ENCODE measurements around the gene TLX1. TPM values are rescaled to one million over a fixed set of nuclear protein-coding genes. Genes with fewer than 3 reads are reported as not detected.

Gene TLX1
- total and polyA plus RNA-seq, 7 donors = 0.07 TPM; not detected in 6

DNA sequence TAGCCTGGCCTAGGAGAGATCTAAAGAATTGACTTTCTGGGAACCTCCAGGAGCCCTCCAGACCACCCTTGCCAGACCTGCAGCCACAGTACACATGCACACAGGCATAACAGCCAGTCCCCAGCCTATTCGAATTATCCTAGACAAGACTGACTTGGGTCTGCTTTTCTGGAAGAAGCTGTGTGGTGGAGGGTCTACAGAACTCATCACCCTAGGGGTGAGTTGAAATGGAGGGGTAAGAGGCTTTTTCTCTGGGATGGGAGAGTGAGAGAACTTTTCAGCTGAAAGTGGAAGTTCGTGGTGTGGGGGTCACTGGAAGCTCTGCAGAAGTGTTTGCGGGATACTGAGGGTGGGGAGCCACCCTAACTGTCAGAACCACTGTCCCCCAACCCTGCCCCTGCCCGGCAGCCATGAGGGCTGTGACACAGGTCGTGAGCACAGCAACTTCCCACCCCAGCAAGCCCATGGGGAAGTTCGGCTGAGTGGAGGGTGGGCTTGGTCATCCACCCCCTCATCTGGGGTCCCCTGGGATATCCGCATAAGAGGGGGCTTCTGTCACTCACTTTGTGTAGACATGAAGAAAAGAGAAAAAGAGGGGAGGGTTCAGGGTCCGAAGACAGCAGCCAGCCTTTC, 7.8 kb downstream of the TLX1 start:
- intact Hi-C loops (cut with DNase I) = no loop called here
- H3K36me3 ChIP-seq = no peaks in the 10 kb centered on the region
- peaks cover 63 to 100% (median 96%) of the 10 kb centered on the region in 3 donors for H3K27me3 ChIP-seq
- H3K9me3 ChIP-seq = no peaks in the 10 kb centered on the region
- TF ChIP-seq EP300 (IDR thresholded peaks at IDR 0.05) (no peak), POLR2AphosphoS5 (IDR thresholded peaks at IDR 0.05) (no peak), POLR2A (IDR thresholded peaks at IDR 0.05) (no peak), CTCF (IDR thresholded peaks at IDR 0.05) (no peak)
- DNase-seq = no peak
- H3K4me1 ChIP-seq = peaks cover 0 to 38% (median 23%) of the 10 kb centered on the region in 4 donors
- no peak overlapping the region for H3K27ac ChIP-seq
- no peak overlapping the region for H3K4me3 ChIP-seq
- 11 to 18% methylated on average over 8 of the region's 8 CpGs for WGBS, 2 donors

DNA sequence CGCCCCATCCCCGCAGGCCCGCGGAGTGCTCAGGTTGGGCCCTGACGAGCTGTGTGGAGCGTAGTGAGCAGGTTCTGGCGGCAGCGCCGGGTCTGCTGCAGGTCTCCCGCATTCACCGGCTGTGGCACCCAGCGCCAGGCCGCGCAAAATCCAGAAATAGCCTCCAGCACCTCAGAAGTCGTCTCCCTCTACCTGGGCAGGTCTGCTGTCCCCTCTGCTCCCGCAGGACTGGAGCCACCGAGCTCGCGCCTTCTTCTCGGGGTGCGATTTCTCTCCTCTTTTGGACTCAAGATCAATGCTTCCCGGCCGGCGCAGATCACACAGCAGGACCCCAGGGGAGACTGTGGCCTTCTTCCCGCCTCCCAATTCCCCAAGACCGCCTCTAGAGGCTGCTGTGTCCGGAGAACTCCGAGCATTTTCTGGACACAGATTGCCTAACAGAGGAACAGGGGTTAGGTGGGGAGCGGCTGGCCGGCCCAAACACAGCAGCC, 8.4 kb downstream of the TLX1 start:
- Histone ChIP-seq H3K9me3 (no peaks in the 10 kb centered on the region), H3K27ac (no peak overlapping the region)
- TF ChIP-seq CTCF (IDR thresholded peaks at IDR 0.05) (no peak), EP300 (IDR thresholded peaks at IDR 0.05) (no peak), POLR2A (IDR thresholded peaks at IDR 0.05) (no peak), POLR2AphosphoS5 (IDR thresholded peaks at IDR 0.05) (no peak)

GRCh38 chr10:101140084-101140949, 9.2 kb downstream of the TLX1 start:
- DNase-seq = no peak
- WGBS, 2 donors = 6 to 11% methylated on average over 65 of the region's 65 CpGs
- TF ChIP-seq EP300 (IDR thresholded peaks at IDR 0.05) (no peak), POLR2AphosphoS5 (IDR thresholded peaks at IDR 0.05) (peak; percentile 51 to 92 (median 80))
- no peaks in the 10 kb centered on the region for H3K9me3 ChIP-seq
- no peak overlapping the region for H3K4me3 ChIP-seq
- H3K4me1 ChIP-seq = peaks cover 0 to 26% (median 8%) of the 10 kb centered on the region in 4 donors
- intact Hi-C loops (cut with DNase I) = loop anchor here (5.0 kb wide), 1 partner anchor 93 kb away; no protein-coding TSS in a partner anchor
- H3K36me3 ChIP-seq = no peaks in the 10 kb centered on the region
- H3K27ac ChIP-seq = no peak overlapping the region
- peaks cover 61 to 100% (median 95%) of the 10 kb centered on the region in 3 donors for H3K27me3 ChIP-seq

More for the DNA sequence above, 8.4 kb downstream of the TLX1 start:
- Histone ChIP-seq H3K27me3 (peaks cover 59 to 100% (median 95%) of the 10 kb centered on the region in 3 donors), H3K36me3 (no peaks in the 10 kb centered on the region), H3K4me1 (peaks cover 0 to 32% (median 17%) of the 10 kb centered on the region in 4 donors), H3K4me3 (no peak overlapping the region)
- intact Hi-C loops (cut with DNase I) = no loop called here
- peak; percentile 47 for DNase-seq
- WGBS, 2 donors = 9 to 16% methylated on average over 30 of the region's 30 CpGs

DNA sequence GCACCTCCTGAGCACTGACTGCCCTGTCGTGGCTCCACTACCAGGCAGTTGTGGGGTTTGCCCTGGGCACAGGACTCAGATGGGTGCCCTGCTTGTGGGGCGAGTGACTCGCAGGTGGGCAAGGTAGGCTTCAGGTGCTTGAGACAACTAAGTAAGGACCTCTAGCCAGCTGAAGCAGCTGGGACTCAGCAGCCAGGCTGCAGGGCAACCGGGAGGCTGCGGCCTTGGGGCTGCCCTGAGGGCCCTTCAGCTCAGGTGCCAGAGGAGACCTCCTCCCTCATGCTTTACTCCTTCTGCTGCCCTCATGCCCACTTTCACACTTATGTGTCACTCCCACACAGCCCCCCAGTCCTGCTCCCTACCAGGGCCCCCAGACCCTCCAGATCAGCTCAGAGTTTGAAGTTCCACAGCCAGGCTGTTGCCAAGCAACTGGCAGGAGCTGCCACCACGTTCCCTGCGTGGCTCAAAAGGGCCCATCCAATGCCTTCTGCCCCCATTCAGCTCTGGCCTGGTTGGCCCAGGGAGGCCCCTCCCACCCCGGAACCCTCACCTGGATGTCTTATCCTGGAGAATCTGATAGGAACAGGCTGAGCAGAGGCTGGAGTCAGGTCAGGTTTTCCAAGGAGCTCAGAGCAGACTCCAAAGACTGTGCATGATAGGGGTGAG, 10.0 kb downstream of the TLX1 start:
- Histone ChIP-seq H3K4me3 (no peak overlapping the region), H3K27ac (no peak overlapping the region), H3K9me3 (no peaks in the 10 kb centered on the region), H3K4me1 (peaks cover 0 to 22% (median 10%) of the 10 kb centered on the region in 4 donors), H3K27me3 (peaks cover 64 to 100% (median 95%) of the 10 kb centered on the region in 3 donors), H3K36me3 (no peaks in the 10 kb centered on the region)
- DNase-seq = peak; percentile 55
- 35% methylated on average over 8 of the region's 8 CpGs for WGBS, 2 donors
- no peak for TF ChIP-seq EP300 (IDR thresholded peaks at IDR 0.05)
- TF ChIP-seq POLR2A (IDR thresholded peaks at IDR 0.05) = no peak
- no peak for TF ChIP-seq POLR2AphosphoS5 (IDR thresholded peaks at IDR 0.05)
- no peak for TF ChIP-seq CTCF (IDR thresholded peaks at IDR 0.05)
- intact Hi-C loops (cut with DNase I) = loop anchor here (5.0 kb wide), 1 partner anchor 94 kb away; no protein-coding TSS in a partner anchor
